ENCODE results near the gene TXNDC2. TPM values are rescaled to one million over a fixed set of nuclear protein-coding genes. Genes with fewer than 3 reads are reported as not detected.

TXNDC2 gene
- not detected in 2 replicates for total RNA-seq

DNA sequence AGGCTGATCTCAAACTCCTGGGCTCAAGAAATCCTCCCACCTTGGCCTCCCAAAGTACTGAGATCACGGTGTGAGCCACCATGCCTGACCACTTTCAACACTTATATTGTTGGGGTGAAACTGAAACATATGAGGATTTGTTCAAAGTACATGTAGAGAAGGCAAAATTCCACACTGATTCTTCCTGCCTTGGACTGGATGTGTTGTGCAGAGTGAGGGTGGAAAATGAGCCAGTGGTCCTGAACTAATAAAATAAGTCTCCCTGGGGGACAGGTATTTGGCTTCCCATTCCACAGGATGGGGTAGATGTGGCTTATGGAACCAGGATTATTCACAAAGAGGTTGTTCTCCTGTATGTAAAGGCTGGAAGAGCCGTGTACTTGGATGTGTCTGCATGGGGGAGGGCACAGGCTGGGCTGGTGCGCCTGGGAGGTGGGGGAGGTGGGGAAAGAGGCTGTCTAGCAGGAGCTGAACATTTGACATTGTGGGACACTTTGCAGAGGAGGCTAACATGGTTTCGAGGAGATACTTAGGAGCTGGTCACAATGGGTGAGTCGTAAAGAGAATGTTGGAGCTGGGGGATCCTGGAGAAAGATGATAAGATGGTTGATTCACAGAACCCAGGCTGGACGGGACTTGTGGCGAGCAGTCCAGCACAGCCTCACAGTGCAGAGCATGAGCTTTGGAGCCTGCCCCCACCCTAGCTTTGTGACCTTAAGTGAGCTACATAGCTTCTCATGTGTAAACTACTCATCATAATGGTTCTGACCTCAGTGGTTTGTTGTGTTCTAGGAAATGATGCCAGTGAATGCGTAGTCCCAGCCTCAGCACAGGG is at the start of gene TXNDC2:
Gene TXNDC2, plus strand, starts transcription at position 804 of the 835 bp plus-strand sequence. CDS start 708 bp downstream, outside the sequence.

DNA sequence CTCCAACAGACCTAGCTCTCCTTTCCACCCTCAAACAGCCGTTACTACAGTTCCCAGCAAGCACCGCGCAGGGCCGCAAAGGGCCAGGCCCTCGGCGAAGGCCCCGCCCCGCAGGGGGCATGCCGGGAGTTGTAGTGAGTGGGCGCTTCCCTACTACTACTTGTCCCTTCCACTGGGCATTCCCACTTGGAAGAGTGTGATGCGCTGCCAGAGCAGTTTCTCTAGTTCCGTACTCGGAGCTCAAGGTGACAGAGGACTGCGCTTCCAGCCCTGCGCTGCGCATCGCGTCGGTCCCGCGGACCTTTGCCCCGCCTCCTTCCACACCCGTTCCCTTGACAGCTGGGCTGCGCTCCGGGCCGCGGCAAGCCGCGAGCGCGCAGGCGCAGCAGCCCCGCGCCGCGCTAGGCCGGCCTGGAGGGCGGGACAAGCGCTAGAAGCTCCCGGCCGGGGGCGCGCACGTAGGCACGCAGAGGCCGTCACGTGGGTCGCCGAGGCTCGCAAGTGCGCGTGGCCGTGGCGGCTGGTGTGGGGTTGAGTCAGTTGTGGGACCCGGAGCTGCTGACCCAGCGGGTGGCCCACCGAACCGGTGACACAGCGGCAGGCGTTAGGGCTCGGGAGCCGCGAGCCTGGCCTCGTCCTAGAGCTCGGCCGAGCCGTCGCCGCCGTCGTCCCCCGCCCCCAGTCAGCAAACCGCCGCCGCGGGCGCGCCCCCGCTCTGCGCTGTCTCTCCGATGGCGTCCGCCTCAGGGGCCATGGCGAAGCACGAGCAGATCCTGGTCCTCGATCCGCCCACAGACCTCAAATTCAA is 28.0 kb downstream of the TXNDC2 start, which contains the start of gene VAPA:
Gene VAPA, plus strand, starts transcription at position 491 of the 808 bp plus-strand sequence. Its CDS starts 241 bp downstream, at position 732.

Other genes with a start within 250 kb of the TXNDC2 start
- 13.6 and 25.2 TPM in 2 replicates for gene RAB31, start 177.7 kb upstream of the TXNDC2 start, total RNA-seq
- gene VAPA, start 28.0 kb downstream of the TXNDC2 start, total RNA-seq, result 109 and 226 TPM in 2 replicates

Data from bladder microvascular endothelial cell (primary cell).